IMR-90 (cell line): ENCODE results near the gene ALDOB. TPM values are rescaled to one million over a fixed set of nuclear protein-coding genes. Genes with fewer than 3 reads are reported as not detected.

ENCODE experiments used
- CTCF ChIP-seq: conservative IDR thresholded peaks from 2 replicates; pipeline ENCODE4 v1.5.1; 2012; ENCODE audit warnings: mild to moderate bottlenecking, low read depth, low read length, improper control_type of control experiment
- polyA plus RNA-seq, 3 experiments: library from polyadenylated mRNA; depleted of rRNA; stranded (reverse); fragments of >200 nt; gene quantifications; 2 replicates each; pipeline ENCODE4 v1.2.3, GENCODE V29; 2012; ENCODE audit warnings: low replicate concordance in 1 of 3
- total RNA-seq: library from RNA; depleted of rRNA; stranded (reverse); fragments of >200 nt; gene quantifications from 2 replicates; pipeline ENCODE4 v1.2.3, GENCODE V29; 2012

ALDOB gene
- total and polyA plus RNA-seq, 2 of the 4 experiments (the other 2 are of a cell fraction): not detected

- TF ChIP-seq CTCF: no peak
Observed at GRCh38 chr9:101398930-101399642, 36.5 kb downstream of the ALDOB start (continued).
